Stimulated activated CD8-positive, alpha-beta memory T cell treated with anti-CD3 and anti-CD28 coated beads, Interleukin-15, amount 100 ng/mL, for 24 hours (primary cell): ENCODE measurements around the gene SAV1.
A peak's percentile ranks its signal among the peaks of the same experiment; 100 is the strongest.
"Not testable (repeated sequence)": the region's sequence is repeated elsewhere in the genome, so short reads cannot be mapped to it uniquely, and the experiment has no call there.

Source experiments
- DNase-seq: peaks from one replicate; pipeline ENCODE4 v3.0.0-alpha.2; 2020; ENCODE audit warnings: low read depth

Gene SAV1

DNA sequence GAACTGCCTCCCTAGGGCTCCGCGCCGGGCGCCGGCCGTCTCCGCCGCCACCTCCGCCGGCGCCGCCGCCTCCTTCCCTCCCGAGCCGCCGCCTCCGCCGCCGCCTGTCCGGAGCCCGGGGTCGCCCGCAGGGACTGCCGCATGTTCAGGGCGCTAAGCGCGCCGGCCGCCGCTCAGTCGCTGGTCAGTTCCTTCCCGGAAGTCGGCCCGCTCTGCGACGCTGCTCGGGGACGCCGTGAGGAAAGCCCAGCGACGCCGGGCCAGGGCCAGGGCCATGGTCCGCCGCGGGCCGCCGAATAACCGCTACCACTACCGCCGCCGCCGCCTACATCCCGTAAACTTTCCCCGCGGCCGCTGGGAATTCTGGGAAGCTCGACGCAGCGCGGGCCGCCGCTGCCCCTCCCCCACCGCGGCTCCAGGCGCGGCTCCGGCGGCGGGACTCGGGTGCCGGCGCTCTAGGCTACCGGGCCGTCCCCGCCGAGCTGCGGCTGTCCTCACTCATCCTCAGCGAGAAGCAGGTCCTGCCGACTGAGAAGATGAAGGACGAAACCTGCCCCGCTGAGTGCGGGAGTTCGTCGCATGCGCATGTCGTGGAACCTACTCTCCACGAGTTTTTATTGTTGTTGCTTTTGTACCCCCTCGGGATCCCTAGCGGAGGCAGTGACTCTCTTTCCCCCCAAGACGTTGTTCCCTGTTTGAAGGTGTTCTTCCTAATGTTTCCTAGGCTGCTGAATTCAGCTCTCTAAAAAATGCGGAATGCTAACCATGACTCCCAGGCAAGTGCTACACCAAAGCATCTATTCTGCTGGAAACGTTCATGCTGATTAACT, at the start of gene SAV1:
SAV1 (minus strand) TSS at position 311 of the 830 bp plus-strand sequence. CDS start 339 bp downstream, outside the sequence.
- peak; percentile 24 for DNase-seq

DNA sequence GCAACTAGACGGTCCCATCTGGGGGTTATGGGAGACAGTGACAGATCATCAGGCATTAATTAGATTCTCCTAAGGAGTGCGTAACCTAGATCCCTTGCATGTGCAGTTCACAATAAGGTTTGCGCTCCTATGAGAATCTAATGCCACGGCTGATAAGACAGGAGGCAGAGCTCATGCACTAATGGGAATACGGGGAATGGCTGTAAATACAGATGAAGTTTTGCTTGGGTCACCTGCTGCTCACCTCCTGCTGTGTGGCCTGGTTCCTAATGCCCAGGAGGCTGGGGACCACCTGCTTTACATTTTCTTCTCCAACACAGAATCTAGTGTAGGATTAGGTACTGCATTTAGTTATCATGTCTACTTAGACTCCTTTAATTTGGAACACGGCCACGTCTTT, 49.7 kb upstream of the SAV1 start:
- DNase-seq: no peak

DNA sequence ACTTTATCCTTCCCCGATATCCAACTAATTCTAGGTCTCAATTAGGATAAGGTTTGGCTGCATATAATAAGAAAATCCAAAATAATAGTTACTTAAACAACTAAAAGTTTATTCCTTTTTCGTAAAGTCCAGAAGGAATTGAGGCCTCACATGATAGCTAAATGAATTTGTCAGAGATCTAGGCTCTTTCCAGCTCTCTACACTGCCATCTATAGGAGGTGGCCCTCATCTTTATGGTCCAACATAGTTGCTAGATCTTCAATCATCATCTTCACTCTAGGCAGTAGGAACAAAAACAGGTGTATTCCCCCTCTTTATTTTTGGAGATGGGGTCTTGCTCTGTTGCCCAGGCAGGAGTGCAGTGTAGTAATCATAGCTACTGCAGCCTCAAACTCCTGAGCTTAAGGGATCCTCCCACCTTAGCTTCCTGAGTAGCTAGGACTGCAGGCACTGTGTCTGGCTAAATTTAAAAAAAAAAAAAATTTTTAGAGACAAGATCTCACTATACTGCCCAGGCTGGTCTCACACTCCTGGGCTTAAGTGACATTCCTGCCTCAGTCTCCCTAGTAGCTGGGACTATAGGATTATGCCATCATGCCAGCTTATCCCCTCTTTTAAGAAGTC, 46.5 kb upstream of the SAV1 start:
- no peak for DNase-seq

DNA sequence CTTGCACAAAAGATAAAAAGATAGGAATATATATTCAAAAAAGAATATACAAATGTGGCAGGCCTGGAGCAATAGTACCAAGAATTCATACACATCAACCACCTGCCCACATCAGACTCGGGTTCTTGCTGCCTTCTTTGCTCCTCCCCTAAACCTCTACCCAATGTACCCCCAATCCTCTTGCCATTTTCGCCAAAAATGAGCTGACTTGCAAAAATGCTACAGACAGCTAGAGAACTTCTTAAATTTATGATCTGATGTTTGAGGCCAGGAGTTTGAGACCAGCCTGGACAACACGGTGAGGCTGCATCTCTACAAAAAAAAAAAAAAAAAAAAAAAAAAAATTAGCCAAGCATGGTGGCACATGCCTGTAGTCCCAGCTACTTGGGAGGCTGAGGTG, 42.9 kb upstream of the SAV1 start:
- DNase-seq: no peak

DNA sequence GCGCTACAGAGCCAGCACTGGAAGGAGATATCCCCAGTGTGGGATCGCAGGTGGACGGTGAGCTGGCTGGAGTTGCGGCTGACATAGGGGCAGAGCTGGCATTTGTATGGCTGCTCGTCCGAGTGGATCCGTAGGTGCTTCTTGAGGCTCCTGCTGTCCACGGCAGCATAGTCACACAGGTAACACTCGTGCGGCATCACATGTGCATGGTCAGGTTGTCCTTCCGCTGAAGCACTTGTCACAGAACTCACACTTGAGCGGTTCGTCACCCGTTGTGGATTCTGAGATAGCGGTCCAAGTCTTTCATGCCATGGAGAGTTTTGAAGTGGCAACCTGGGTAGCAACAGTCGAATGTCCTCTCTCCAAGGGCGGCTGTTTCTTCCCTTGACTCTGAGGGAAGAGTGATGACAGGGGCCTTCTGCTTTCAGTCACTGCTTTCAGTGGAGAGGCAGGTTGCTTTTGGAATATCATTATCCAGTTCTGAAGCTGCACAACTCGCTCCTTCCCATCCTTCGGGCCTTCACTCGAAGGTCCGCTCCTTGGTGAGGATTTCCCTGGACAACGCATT, 37.0 kb upstream of the SAV1 start:
- no peak for DNase-seq

DNA sequence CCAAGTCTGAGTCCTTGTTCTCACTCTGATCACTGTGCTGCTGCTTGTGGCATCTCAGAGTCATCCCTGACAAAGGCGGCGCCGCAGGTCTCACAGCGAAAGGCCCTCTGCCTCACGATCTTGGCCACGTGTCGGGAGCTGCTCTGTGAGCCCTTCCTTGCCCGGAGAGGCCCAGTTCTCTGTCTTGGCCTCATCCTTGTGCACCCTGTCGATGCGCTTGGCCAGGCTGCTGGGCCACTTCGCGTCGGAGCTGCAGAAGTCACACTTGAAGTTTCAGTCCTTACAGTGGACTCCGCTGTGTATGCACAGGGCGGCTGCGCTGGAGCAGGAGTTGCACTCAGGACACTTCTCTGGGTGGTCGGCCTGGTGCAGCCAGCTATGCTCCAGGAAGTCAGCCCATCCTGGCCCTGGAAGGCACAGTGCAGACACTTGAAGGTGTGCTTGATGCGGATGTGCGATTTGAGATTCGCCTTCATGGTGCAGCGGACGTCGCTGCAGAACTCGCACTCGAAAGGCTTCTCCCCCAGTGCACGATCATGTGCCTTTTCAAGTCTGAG, 36.4 kb upstream of the SAV1 start:
- DNase-seq: no peak

DNA sequence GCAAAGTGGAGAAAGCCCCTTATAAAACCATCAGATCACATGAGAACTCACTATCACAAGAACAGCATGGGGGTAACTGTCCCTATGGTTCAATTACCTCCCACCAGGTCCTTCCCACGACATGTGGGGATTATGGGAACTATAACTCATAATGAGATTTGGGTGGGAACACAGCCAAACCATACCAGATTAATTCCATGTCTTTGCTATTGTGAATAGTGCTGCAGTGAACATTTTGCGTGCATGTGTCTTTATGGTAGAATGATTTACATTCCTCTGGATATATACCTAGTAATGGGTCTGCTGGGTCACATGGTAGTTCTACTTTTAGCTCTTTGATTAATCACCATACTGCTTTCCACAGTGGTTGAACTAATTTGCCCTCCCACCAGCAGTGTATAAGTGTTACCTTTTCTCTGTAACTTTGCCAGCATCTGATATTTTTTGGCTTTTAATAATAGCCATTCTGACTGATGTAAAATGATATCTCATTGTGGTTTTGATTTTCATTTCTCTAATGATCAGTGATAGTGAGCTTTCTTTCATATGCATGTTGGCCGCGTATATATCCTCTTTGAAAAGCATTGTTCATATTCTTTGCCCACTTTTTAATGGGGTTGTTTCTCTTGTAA, 29.7 kb upstream of the SAV1 start:
- no peak for DNase-seq

DNA sequence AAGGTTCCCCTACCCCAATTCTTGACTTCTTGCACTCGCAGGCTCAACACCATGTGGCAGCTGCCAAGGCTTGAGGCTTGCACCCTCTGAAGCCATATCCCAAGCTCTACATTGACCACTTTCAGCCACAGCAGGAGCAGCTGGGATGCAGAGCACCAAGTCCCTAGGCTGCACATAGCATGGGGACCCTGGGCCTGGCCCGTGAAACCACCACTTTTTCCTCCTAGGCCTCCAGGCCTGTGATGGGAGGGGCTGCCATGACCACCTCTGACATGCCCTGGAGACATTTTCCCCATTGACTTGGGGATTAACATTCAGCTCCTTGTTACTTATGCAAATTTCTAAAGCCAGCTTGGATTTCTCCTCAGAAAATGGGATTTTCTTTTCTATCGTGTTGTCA, 26.2 kb upstream of the SAV1 start:
- DNase-seq: not testable (repeated sequence)

DNA sequence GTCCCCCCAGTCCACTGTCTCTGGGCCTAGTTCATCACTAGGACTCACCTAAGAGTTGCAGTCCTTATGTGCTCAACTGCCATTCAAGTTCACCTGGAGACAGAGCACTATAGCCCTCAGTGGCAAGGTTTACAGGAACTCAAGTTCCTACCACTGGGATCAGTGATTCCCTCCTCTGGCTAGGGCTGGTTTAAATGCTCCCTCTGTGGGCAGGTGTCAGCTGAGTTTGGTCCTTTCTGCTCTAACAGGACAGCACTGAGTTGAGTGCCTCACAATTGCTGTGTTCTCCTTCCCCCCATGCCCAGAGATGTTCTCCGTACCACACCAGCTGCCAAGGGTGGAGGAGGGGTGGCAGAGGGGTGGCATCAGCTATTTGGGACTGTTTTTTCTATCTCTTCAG, 20.8 kb upstream of the SAV1 start:
- DNase-seq: no peak

DNA sequence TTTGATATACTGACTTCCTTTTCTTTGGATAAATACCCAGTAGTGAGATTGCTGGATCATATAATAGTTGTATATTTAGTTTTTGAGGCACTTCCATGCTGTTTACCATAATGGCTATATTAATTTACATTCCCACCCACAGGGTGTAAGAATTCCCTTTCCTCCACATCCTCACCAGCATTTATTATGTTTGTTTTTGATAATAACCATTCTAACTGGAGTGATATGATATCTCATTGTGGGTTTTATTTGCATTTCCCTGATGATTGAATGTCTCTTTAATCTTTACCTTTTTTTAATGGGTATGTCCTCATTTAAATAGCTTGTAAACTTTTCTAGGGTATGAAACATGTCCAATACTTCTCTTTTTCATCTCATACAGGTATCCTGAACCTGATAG, 11.6 kb upstream of the SAV1 start:
- DNase-seq: no peak

DNA sequence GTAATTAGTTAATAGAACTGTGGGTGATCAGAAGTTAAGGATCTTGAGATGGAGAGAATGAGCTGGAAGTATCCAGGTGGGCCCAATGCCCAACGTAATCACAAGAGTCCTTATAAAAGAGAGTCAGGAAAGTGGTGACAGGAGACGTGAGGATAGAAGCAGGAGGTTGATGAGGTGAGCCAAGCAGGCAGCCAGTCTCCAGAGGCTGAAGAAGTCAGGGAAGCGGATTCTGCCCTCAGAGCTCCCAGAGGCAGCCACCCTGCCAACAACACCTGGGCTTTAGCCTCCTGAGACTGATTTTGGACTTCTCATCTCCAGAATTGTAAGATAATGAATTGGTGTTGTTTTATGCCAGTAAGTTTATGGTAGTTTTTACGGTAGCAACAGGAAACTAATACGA, 10.1 kb upstream of the SAV1 start:
- DNase-seq: no peak

DNA sequence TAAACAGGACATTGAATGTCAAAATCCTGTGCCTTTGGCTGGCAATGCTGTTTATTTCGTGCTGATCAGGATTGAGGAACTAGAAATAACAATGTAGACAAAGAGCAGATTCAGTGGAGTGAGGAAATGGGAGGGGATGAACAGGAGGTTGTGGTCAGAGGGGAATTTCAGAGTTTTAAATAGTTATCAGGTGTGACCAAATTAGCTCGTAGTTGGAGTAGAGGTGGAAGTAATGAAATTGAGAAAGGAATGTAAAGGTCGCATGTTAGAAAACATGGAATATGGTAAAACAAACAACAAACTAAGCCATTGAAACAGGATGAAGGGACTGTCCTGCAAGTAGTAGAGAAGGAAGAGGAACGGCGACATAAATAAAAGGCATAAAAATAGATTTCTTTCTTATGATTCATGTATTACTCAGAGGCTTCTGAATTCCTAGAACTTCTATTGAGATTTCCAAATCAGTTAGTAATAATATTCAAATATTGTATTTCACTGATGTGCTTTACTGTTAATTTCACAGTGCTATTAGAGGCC, 9.5 kb upstream of the SAV1 start:
- DNase-seq: no peak

DNA sequence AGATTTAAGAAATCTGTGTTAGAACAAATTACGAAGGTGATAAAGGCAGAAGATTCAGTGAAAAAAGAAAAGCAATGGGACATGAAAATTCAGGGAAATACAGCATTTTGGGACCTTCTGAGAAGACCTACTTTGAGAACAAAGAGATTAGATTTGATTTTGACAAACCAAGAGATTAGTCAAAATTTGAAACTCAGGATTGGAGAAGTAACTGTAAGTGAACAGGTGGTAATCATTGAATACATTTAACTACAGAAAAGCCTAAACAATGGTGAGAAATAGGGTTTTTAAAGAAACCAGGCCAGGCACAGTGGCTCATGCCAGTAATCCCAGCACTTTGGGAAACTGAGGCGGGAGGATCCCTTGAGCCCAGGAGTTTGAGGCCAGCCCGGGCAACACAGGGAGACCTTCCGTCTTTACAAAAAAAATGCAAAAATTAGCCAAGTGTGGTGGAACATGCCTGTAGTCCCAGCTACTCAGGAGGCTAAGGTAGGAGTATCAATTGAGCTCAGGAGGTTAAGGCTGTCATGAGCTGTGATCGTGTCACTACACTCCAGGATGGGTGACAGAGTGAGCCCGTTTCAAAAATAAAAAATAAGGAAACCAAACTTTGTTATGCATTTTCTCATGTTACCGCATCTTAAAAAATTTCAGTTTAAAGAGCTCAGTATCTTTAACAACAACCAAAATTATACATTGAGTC, 8.9 kb upstream of the SAV1 start:
- DNase-seq: no peak

DNA sequence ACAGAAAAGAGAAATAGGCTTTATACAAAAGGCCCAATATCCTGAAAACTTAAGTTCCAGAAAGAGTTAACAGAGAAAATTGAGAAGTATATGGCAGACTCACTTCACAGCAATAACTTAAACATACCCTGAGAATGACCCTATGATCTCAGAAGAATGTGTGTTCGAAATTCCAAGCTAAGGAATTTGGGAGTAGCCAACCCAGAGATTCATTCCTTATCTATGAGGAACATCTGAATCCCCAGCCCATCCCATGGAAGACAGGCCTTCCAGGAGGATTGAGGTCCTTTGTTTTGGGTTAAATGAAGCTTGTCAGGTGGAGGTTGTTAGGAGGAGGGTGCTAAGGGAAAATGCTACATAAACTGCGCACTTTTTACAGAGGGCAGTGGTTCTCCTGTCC, 7.5 kb upstream of the SAV1 start:
- no peak for DNase-seq

DNA sequence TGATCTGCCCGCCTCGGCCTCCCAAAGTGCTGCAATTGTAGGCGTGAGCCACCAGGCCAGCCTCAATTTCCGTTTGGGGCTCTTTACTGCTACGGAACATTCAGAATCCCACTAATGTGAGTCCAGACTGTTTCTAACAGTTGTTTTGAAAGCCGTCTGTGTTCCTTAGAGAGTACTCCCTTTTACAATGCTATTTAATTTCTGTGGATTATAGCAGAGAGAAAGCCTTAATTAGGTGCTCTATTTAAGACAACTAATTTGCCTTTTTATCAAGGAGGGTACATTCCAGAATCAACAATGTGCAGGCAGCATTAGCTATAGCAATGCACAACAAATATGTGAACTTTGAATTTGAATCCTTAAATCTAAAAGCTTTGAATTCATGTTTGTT, 2.8 kb upstream of the SAV1 start:
- DNase-seq: no peak

DNA sequence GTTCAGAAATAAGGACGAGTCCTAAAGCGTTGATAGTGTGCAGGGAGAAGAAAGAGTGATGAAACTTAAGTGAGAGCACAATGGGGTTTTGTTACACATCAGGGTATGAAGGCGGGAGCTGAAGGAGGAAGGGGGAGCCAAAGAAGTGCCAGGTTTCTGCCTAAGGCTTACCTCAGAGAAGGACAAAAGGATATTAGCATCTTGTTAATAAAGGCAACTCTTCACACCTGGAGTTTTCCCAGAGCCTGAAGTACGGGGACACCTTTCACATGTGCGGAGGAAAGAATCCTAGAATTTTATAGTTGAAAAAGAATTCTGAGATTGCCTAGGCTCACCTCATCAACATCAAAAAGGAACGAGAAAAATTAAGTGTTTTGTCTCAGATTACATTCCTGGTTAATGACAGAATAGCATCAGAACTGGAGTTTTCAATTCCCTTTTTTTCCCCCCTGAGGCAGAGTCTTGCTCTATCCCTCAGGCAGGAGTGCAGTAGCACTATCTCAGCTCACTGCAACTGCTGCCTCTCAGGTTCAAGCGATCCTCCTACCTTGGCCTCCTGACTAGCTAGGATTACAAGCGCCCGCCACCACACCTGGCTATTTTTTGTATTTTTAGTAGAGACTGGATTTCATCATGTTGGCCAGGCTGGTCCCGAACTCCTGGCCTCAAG, 2.2 kb upstream of the SAV1 start:
- no peak for DNase-seq

DNA sequence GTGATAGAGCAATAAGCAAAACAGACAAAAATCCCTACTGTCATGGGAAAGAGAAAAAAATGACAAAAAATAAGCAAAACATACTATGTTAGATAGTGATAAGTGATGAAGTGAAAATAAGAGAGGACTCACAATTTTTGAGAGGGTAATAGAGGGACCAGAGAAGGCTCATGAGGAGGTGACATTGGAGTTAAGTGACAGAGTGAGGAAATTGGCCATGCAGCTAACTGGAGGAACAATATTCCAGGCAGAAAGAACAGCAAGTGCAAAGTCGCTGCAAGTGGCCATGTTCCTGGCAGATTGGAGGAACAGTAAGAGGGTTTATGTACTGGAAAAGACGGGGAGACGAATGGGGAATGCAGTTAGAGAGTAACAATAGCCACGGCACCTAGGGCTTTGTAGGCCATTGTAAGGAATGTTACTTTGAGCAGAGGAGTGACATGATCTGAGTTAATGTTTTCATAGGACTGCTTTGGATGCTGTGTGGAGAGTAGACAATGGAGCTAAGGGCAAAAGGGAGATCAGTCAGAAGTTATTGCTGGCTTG, 1.4 kb upstream of the SAV1 start:
- no peak for DNase-seq

DNA sequence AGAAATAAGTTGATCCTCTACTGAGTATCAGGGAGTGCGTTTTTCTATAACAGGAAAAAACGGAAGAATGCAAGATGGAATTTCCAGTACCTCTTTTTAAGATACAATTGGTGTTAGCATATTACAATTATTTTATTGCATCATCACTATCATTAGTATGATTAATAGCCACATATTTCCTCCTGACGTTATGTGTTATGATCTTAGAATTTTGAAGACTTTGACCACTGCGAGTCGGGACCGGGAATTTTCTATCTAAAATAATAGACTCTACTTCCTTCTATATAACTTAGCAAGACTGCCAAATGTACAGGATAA, 679 bp upstream of the SAV1 start:
- DNase-seq: no peak

DNA sequence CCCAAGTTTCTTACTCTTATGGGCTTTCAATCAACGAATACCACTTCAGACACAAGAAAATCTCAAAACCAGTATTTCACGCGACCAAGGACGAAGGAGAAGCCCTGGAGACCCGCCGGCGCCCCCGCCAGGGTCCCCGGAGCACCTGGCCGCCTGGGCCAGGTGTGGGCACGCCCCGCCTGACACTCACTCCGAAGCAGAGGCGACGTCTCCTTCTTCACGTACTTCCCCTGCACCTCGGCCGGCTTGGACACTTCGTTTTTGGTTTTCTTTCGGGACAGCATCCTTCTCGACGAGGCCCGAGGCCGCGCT, 466 bp downstream of the SAV1 start:
- no peak for DNase-seq

DNA sequence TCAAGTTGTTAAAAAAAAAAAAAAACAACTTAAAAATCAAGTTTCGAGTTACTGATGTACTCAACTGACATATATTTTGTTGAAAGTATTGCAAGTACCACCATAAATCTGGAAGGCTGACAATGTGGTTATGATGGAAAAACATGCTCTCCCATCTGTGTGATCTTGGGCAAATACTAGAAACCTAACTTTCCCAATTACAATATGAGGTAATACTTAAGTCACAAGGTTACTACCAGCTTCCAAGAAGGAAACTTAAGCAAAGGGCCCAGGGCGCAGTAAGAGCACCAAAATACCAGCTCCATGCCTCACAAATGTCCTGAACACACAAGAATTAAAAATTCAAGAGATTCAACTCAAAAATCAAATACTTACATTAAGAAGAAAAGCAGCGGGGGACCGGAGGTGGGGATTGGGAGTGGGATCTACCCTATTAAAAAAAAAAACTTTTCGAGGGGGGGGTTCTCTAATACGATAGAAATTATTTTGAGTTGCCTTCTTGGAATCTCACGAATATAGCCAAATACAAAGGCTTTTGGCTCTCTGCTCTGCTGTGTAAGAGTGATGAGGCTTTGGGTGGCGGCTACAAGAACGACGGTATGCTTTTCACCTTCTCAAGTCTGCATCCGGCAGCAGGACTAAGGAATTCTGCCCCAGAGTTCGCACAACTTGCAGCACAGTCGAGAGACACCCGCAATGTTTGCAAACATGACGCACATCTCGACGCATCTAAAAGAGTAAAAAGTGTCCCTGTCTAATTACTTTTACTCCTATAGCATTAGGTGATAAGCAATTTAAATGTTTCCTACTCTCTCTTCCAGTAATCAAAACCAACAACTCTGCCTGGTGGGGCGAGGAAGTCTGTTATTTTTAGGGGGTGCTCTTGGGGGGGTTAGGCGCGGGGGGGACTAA, 1.1 kb downstream of the SAV1 start:
- DNase-seq: no peak
